ENCODE data around the gene SUGT1. TPM values are rescaled to one million over a fixed set of nuclear protein-coding genes. Genes with fewer than 3 reads are reported as not detected.

Gene SUGT1
- polyA plus RNA-seq, 1 donor from 2014 or later, result 57.5 TPM

DNA sequence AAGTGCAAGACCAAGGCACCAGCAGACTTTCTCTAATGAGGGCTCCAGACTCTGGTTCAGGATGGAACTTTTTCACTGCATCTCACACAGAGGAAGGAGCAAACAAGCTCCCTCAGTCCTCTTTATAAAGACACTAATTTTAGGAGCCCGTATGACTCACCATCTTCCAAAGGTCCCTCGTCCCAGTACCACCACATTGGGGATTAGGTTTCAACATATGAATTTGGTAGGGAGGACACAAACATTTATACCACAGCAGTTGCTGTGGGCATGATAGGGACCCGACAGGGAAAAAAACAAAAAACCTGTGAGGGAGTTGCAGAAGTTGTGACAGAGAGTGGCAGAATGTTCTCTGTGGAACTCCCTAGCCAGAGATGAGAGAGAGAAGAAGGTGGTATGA is 93.5 kb downstream of the SUGT1 start:
- Histone ChIP-seq H3K79me2 (replicated peaks; ENCODE audit: insufficient read depth, low read length) (no peaks in the 10 kb centered on the region), H3K27me3 (ENCODE audit: insufficient read depth, low read depth, low read length) (peaks cover 2% of the 10 kb centered on the region), H3K4me3 (ENCODE audit: low read length) (no peak overlapping the region), H3K9me3 (ENCODE audit: low read length) (no peaks in the 10 kb centered on the region), H3K27ac (ENCODE audit: low read length) (no peak overlapping the region), H3K4me2 (ENCODE audit: low read length) (no peak overlapping the region), H3K9ac (ENCODE audit: low read length) (no peak overlapping the region), H3K9me2 (ENCODE audit: insufficient read depth, low read length) (no peaks in the 10 kb centered on the region), H3K36me3 (ENCODE audit: insufficient read depth, low read length) (no peaks in the 10 kb centered on the region), H3F3A (ENCODE audit: insufficient read depth, low read length, poor library complexity, severe bottlenecking) (no peaks in the 10 kb centered on the region), H2AFZ (ENCODE audit: low read depth, low read length) (no peak overlapping the region), H4K20me1 (ENCODE audit: insufficient read depth) (no peaks in the 10 kb centered on the region)
- TF ChIP-seq EP300 (conservative IDR thresholded peaks at IDR 0.05; ENCODE audit: poor library complexity, severe bottlenecking), result no peak
- no peak for TF ChIP-seq POLR2AphosphoS5 (IDR thresholded peaks at IDR 0.05)
- no peak for TF ChIP-seq MXI1 (conservative IDR thresholded peaks at IDR 0.05; ENCODE audit: poor library complexity, severe bottlenecking)

DNA sequence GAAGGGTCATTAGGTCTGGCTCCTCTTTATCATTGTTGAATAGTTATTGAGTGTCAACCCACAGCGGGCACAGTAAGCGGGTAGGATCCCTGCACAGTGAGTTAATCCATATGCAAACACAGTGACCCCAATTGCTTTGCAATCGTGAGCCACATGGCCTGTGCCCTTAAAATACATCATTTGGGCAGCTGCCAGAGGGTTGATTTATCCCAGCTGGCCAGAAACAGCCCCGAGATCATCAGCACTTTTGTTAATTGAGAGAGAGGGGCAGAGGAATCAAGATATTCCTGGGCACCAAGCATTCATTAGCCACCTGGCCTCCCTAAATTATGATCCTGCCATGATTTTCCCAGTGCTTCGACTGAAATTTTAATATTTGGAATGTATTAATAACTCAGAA is 96.8 kb downstream of the SUGT1 start:
- no peaks in the 10 kb centered on the region for H4K20me1 ChIP-seq (ENCODE audit: insufficient read depth)
- H3K27me3 ChIP-seq (ENCODE audit: insufficient read depth, low read depth, low read length), result no peaks in the 10 kb centered on the region
- H3K4me3 ChIP-seq (ENCODE audit: low read length), result no peak overlapping the region
- H3K9me3 ChIP-seq (ENCODE audit: low read length), result no peaks in the 10 kb centered on the region
- H3K9me2 ChIP-seq (ENCODE audit: insufficient read depth, low read length), result no peaks in the 10 kb centered on the region
- TF ChIP-seq EZH2 (IDR thresholded peaks at IDR 0.05; ENCODE audit: borderline replicate concordance, insufficient read depth, low read length, poor library complexity, severe bottlenecking), result no peak
- TF ChIP-seq POLR2AphosphoS5 (IDR thresholded peaks at IDR 0.05), result no peak
- no peak for TF ChIP-seq RAD21 (conservative IDR thresholded peaks at IDR 0.05)
- no peak for TF ChIP-seq TAF1 (IDR thresholded peaks at IDR 0.05; ENCODE audit: low read depth)
- TF ChIP-seq REST (IDR thresholded peaks at IDR 0.05; ENCODE audit: borderline replicate concordance), result no peak
- TF ChIP-seq, protein P1, sequence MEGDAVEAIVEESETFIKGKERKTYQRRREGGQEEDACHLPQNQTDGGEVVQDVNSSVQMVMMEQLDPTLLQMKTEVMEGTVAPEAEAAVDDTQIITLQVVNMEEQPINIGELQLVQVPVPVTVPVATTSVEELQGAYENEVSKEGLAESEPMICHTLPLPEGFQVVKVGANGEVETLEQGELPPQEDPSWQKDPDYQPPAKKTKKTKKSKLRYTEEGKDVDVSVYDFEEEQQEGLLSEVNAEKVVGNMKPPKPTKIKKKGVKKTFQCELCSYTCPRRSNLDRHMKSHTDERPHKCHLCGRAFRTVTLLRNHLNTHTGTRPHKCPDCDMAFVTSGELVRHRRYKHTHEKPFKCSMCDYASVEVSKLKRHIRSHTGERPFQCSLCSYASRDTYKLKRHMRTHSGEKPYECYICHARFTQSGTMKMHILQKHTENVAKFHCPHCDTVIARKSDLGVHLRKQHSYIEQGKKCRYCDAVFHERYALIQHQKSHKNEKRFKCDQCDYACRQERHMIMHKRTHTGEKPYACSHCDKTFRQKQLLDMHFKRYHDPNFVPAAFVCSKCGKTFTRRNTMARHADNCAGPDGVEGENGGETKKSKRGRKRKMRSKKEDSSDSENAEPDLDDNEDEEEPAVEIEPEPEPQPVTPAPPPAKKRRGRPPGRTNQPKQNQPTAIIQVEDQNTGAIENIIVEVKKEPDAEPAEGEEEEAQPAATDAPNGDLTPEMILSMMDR (IDR thresholded peaks at IDR 0.05; ENCODE audit: poor library complexity, severe bottlenecking), result no peak
- no peak for TF ChIP-seq MXI1 (conservative IDR thresholded peaks at IDR 0.05; ENCODE audit: poor library complexity, severe bottlenecking)
- no peak for TF ChIP-seq EP300 (conservative IDR thresholded peaks at IDR 0.05; ENCODE audit: poor library complexity, severe bottlenecking)
- H3K79me2 ChIP-seq (replicated peaks; ENCODE audit: insufficient read depth, low read length), result no peaks in the 10 kb centered on the region
- H3K9ac ChIP-seq (ENCODE audit: low read length), result no peak overlapping the region
- no peaks in the 10 kb centered on the region for H3F3A ChIP-seq (ENCODE audit: insufficient read depth, low read length, poor library complexity, severe bottlenecking)
- no peak overlapping the region for H3K27ac ChIP-seq (ENCODE audit: low read length)
- H3K4me2 ChIP-seq (ENCODE audit: low read length), result no peak overlapping the region
- H2AFZ ChIP-seq (ENCODE audit: low read depth, low read length), result no peak overlapping the region
- no peaks in the 10 kb centered on the region for H3K36me3 ChIP-seq (ENCODE audit: insufficient read depth, low read length)

Other genes starting within 250 kb of the SUGT1 start
- gene THSD1, start 246.7 kb upstream of the SUGT1 start, polyA plus RNA-seq, result 2.3 and 3.8 TPM in 2 replicates
- gene VPS36, start 202.2 kb upstream of the SUGT1 start, polyA plus RNA-seq, result 85.4 and 92.6 TPM in 2 replicates
- 15.9 and 19.1 TPM in 2 replicates for gene CKAP2, start 197.4 kb upstream of the SUGT1 start, polyA plus RNA-seq
- 20.7 and 21.2 TPM in 2 replicates for gene HNRNPA1L2, start 10.4 kb upstream of the SUGT1 start, polyA plus RNA-seq
- gene CNMD, start 87.0 kb downstream of the SUGT1 start, polyA plus RNA-seq, result 2.2 TPM in 1 of 2 replicates, not detected in the other
- gene PCDH8, start 195.8 kb downstream of the SUGT1 start, polyA plus RNA-seq, result 2.4 and 6.9 TPM in 2 replicates

Data from neural cell (in vitro differentiated cells).